PFSK-1 (cell line): Measurements from ENCODE around the gene RAB42.

Source experiments
- FOXP2 ChIP-seq: optimal IDR thresholded peaks from 2 replicates; pipeline ENCODE3; 2011; ENCODE audit warnings: borderline replicate concordance, control low read depth, inconsistent platforms; ENCODE audit not compliant: insufficient read depth; ENCODE audit errors: extremely low read length, extremely low read depth
- POLR2AphosphoS5 ChIP-seq: IDR thresholded peaks from 2 replicates; pipeline ENCODE4 v1.6.1; 2012; ENCODE audit warnings: low read depth, mild to moderate bottlenecking, control low read depth, low read length, moderate library complexity
- REST ChIP-seq, 2 experiments: IDR thresholded peaks; 2 replicates each; pipeline versions ENCODE4 v1.6.1 to v1.8.0; 2011 to 2012; ENCODE audit warnings: low read depth in 2 of 2, low read length in 2 of 2, control low read depth in 1 of 2, inconsistent platforms in 1 of 2, mild to moderate bottlenecking in 1 of 2, moderate library complexity in 1 of 2; ENCODE audit not compliant: insufficient read depth in 1 of 2
- SIN3A ChIP-seq: IDR thresholded peaks from 2 replicates; pipeline ENCODE4 v1.6.1; 2012; ENCODE audit warnings: mild to moderate bottlenecking, low read length, moderate library complexity, borderline replicate concordance; ENCODE audit not compliant: insufficient read depth
- TAF1 ChIP-seq: IDR thresholded peaks from 2 replicates; pipeline ENCODE4 v1.6.1; 2012; ENCODE audit warnings: low read length, control low read depth, borderline replicate concordance; ENCODE audit not compliant: insufficient read depth

Gene RAB42

GRCh38 chr1:28560886-28561285 lies 31.2 kb upstream of the RAB42 start:
- TF ChIP-seq REST (IDR thresholded peaks at IDR 0.05; ENCODE audit: insufficient read depth in 1 of 2, low read depth in 2 of 2, low read length in 2 of 2), result no peak
- TF ChIP-seq TAF1, result no peak
- no peak for TF ChIP-seq SIN3A
- no peak for TF ChIP-seq POLR2AphosphoS5
- TF ChIP-seq FOXP2, result no peak

GRCh38 chr1:28564310-28564709 lies 27.8 kb upstream of the RAB42 start:
- TF ChIP-seq SIN3A (no peak), REST (IDR thresholded peaks at IDR 0.05; ENCODE audit: insufficient read depth in 1 of 2, low read depth in 2 of 2, low read length in 2 of 2) (no peak), TAF1 (no peak), FOXP2 (no peak), POLR2AphosphoS5 (no peak)

- TF ChIP-seq REST (IDR thresholded peaks at IDR 0.05; ENCODE audit: insufficient read depth in 1 of 2, low read depth in 2 of 2, low read length in 2 of 2) (no peak), TAF1 (no peak), POLR2AphosphoS5 (no peak), SIN3A (no peak), FOXP2 (no peak)
Measured at GRCh38 chr1:28565040-28565439, 27.0 kb upstream of the RAB42 start.

- no peak for TF ChIP-seq POLR2AphosphoS5
- no peak for TF ChIP-seq TAF1
- TF ChIP-seq REST (IDR thresholded peaks at IDR 0.05; ENCODE audit: insufficient read depth in 1 of 2, low read depth in 2 of 2, low read length in 2 of 2), result no peak
Measured at GRCh38 chr1:28565726-28566125, 26.3 kb upstream of the RAB42 start.

GRCh38 chr1:28566931-28567330 lies 25.1 kb upstream of the RAB42 start:
- TF ChIP-seq TAF1, result no peak
- TF ChIP-seq REST (IDR thresholded peaks at IDR 0.05; ENCODE audit: insufficient read depth in 1 of 2, low read depth in 2 of 2, low read length in 2 of 2), result no peak
- TF ChIP-seq FOXP2, result no peak
- TF ChIP-seq SIN3A, result no peak
- TF ChIP-seq POLR2AphosphoS5, result no peak
